Measurements from ENCODE around the gene PODNL1. TPM values are rescaled to one million over a fixed set of nuclear protein-coding genes. Genes with fewer than 3 reads are reported as not detected.
"Not testable (repeated sequence)": the region's sequence is repeated elsewhere in the genome, so short reads cannot be mapped to it uniquely, and the experiment has no call there.

The PODNL1 gene
- total RNA-seq, 3 donors from 2014 or later, result 0.08 to 0.30 TPM; not detected in 1

DNA sequence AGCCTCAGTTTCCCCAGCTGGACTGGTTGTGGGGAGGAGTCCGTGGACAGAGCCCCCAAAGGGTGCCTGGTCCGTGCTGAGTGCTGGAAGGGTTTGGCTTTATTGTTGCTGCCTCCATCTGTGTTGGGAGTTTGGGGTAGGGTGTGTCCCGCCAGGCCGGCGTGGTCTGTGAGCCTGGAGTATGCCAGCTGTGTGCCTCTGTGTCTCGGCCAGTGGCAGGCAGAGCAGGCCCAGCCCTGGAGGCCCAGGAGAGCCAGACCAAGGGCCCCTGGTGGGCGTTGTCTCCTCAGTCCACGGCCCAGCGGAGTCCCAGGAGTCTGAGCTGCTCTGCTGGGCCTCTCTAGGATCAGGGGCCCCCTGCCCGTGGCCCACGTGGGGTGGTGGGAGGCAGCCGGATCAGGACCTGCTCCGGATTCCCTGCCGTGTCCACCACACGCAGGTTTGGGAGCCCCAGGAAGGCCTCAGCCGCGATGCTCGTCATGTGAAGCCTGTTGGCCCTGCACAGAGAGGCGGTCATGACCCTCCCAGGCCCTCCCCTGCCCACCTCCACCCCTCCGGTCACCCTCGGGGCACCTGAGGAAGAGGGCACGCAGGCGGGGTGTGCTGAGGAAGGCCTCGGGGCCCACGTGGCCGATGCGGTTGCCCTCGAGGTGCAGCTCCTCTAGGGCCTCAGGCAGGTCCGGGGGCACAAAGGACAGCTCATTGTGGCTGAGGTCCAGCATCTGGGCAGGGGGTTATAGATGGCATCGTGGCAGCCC is 6.6 kb downstream of the PODNL1 start:
- DNase-seq (no peak), ATAC-seq (no peak)
- peaks cover 4% of the 10 kb centered on the region for H3K36me3 Mint-ChIP-seq (ENCODE audit: insufficient read depth)
- no peak overlapping the region for H3K4me3 Mint-ChIP-seq
- H3K27me3 Mint-ChIP-seq (ENCODE audit: low read depth), result peaks cover 9% of the 10 kb centered on the region
- H3K4me1 Mint-ChIP-seq (ENCODE audit: low read depth), result peaks cover 5% of the 10 kb centered on the region
- no peaks in the 10 kb centered on the region for H3K9me3 Mint-ChIP-seq

- no peak for ATAC-seq
Measured at GRCh38 chr19:13930402-13930801, 7.8 kb downstream of the PODNL1 start.

GRCh38 chr19:13929956-13930355 is 8.3 kb downstream of the PODNL1 start:
- Mint-ChIP-seq H3K9me3 (no peaks in the 10 kb centered on the region), H3K4me1 (ENCODE audit: low read depth) (peaks cover 7% of the 10 kb centered on the region), H3K4me3 (no peak overlapping the region), H3K36me3 (ENCODE audit: insufficient read depth) (peaks cover 4% of the 10 kb centered on the region), H3K27me3 (ENCODE audit: low read depth) (peaks cover 9% of the 10 kb centered on the region)
- DNase-seq, result no peak
- no peak for ATAC-seq

More at GRCh38 chr19:13930402-13930801, 7.8 kb downstream of the PODNL1 start:
- peaks cover 4% of the 10 kb centered on the region for H3K36me3 Mint-ChIP-seq (ENCODE audit: insufficient read depth)
- H3K27me3 Mint-ChIP-seq (ENCODE audit: low read depth), result peaks cover 9% of the 10 kb centered on the region
- H3K4me3 Mint-ChIP-seq, result no peak overlapping the region
- H3K4me1 Mint-ChIP-seq (ENCODE audit: low read depth), result peaks cover 7% of the 10 kb centered on the region
- H3K9me3 Mint-ChIP-seq, result no peaks in the 10 kb centered on the region
- no peak for DNase-seq

DNA sequence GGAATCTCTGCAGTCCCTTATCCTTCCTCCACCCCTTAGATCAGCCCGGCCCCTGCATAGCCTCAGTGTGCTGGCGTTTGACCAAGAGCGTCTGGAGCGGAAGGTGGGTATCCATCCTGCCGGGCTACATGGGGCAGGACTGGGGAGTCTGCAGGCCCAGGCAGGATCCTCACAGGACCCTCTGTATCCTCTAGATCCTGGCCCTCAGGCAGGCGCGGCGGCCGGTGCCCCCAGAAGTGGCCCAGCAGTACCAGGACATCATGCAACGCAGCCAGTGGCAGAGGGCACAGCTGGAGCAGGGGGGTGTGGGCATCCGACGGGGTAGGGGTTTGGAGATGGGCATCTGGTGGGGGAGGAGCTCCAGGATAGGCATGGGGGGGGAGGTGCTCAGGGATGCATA is 8.9 kb downstream of the PODNL1 start:
- no peak for DNase-seq
- no peak overlapping the region for H3K4me3 Mint-ChIP-seq
- peaks cover 4% of the 10 kb centered on the region for H3K36me3 Mint-ChIP-seq (ENCODE audit: insufficient read depth)
- no peaks in the 10 kb centered on the region for H3K9me3 Mint-ChIP-seq
- no peak for ATAC-seq
- peaks cover 6% of the 10 kb centered on the region for H3K27me3 Mint-ChIP-seq (ENCODE audit: low read depth)
- peaks cover 7% of the 10 kb centered on the region for H3K4me1 Mint-ChIP-seq (ENCODE audit: low read depth)

DNA sequence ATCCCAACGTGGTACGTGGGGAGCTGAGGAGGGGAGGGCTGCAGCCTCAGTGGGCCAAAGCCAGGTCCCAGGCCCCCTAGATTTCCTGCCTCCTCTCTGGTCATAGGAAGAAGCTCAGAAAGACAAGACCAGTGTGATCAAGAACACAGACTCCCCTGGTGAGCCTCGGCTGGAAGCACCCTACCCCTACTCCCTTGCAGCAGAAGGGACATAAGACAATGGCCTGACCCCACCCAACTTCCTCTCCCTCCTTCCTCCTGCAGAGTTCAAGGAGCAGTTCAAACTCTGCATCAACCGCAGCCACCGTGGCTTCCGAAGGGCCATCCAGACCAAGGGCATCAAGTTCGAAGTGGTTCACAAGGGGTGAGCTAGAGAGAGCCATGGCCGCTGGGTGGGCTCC is 11.5 kb downstream of the PODNL1 start:
- peaks cover 17% of the 10 kb centered on the region for H3K36me3 Mint-ChIP-seq (ENCODE audit: insufficient read depth)
- DNase-seq (no peak), ATAC-seq (no peak)
- H3K4me3 Mint-ChIP-seq, result no peak overlapping the region
- peaks cover 7% of the 10 kb centered on the region for H3K4me1 Mint-ChIP-seq (ENCODE audit: low read depth)
- no peaks in the 10 kb centered on the region for H3K9me3 Mint-ChIP-seq
- H3K27me3 Mint-ChIP-seq (ENCODE audit: low read depth), result no peaks in the 10 kb centered on the region

DNA sequence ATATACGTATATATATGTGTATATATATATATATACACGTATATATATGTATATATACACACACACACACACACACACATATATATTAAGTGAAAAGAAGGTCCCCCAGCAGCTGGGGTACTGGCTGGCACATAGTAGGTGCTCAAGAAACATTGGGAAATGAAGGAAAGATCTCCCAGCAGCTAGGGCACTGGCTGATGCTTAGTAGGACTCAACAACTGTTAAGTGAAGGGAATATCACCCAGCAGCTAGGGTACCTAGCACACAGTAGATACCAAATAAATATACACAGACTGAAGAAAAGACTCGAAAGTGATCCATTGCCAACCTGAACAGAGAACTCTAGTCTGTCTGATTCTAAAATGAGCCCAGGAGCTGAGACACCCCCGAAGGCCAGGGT is 12.2 kb downstream of the PODNL1 start:
- Mint-ChIP-seq H3K27me3 (ENCODE audit: low read depth) (no peaks in the 10 kb centered on the region), H3K4me3 (no peak overlapping the region), H3K9me3 (no peaks in the 10 kb centered on the region), H3K36me3 (ENCODE audit: insufficient read depth) (peaks cover 24% of the 10 kb centered on the region), H3K4me1 (ENCODE audit: low read depth) (peaks cover 7% of the 10 kb centered on the region)
- DNase-seq, result no peak
- no peak for ATAC-seq

DNA sequence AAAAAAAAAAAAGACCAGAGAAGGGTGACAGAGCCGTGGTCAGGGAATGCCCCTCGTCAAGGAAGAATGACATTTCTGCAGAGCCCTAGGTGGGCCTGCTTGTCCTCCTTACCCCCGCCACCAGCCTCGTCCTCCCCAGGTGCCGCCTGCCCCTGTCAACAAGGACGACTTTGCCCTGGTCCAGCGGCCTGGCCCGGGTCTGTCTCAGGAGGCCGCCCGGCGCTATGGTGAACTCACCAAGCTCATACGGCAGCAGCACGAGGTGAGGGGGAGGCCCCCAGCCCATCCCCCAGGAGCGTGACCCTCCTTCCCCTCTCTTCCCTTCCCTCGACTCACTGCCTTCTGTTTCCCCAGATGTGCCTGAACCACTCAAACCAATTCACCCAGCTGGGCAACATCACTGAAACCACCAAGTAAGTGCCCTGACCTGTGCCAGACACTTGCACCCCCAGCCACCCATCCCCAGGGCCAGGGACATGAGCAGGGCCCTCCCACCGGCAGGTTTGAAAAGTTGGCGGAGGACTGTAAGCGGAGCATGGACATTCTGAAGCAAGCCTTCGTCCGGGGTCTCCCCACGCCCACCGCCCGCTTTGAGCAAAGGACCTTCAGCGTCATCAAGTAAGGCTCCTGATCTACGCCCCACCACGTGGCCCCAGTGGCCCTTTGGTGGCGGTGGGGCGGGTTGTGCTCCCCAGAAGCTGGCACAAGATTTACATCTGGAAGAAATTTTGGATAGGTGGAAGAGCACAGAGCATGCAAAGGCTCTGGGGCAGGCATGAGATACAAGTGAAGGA is 14.8 kb downstream of the PODNL1 start:
- Mint-ChIP-seq H3K27me3 (ENCODE audit: low read depth) (no peaks in the 10 kb centered on the region), H3K4me3 (no peak overlapping the region), H3K36me3 (ENCODE audit: insufficient read depth) (peaks cover 29% of the 10 kb centered on the region), H3K9me3 (no peaks in the 10 kb centered on the region), H3K4me1 (ENCODE audit: low read depth) (peaks cover 7% of the 10 kb centered on the region)
- DNase-seq (no peak), ATAC-seq (no peak)

GRCh38 chr19:13922118-13922517 is 16.1 kb downstream of the PODNL1 start:
- not testable (repeated sequence) for ATAC-seq

DNA sequence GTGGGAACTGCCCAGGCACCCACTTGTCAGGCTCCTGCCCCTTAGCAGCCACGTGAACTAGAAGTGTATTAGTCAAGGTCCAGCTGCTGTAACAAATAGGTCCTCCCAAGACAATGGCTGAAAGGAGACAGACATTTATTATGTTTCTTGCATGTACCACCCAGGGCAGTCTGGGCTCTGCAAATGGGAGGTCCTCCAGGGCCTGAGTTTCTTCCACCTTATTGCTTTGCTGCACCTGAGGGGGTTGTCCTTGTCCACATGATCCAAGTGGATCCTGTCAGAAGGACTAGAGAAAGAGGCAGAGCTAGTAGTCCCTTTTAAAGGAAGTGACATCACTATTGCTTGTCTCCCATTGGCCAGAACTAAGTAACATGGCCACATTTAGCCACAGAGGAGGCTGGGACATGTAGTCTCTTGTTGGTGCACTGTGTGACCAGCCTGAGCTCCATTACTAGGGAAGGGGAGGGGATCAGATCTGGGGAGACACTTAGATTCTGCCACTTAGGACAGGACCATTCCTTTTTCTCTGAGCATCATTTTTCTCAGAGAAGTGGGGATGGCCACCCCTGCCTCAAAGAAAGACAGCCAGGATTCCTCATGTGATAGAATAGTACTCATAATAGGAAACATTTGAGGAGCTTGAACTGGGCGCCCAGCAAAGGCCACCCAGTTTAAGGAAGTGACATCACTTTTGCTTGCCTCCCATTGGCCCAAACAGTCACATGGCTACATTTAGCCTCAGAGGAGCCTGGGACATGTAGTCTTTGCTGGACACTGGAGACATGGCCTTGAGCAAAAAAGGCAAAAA is 17.1 kb downstream of the PODNL1 start:
- no peaks in the 10 kb centered on the region for H3K9me3 Mint-ChIP-seq
- DNase-seq (no peak), ATAC-seq (peak; percentile 88 to 89)
- no peaks in the 10 kb centered on the region for H3K4me1 Mint-ChIP-seq (ENCODE audit: low read depth)
- no peak overlapping the region for H3K4me3 Mint-ChIP-seq
- H3K36me3 Mint-ChIP-seq (ENCODE audit: insufficient read depth), result peaks cover 30% of the 10 kb centered on the region
- H3K27me3 Mint-ChIP-seq (ENCODE audit: low read depth), result no peaks in the 10 kb centered on the region

More at GRCh38 chr19:13922118-13922517, 16.1 kb downstream of the PODNL1 start:
- H3K36me3 Mint-ChIP-seq (ENCODE audit: insufficient read depth), result peaks cover 30% of the 10 kb centered on the region
- H3K9me3 Mint-ChIP-seq; H3K4me1 Mint-ChIP-seq (ENCODE audit: low read depth); H3K4me3 Mint-ChIP-seq; DNase-seq; H3K27me3 Mint-ChIP-seq (ENCODE audit: low read depth): not testable (repeated sequence)

- DNase-seq (no peak), ATAC-seq (no peak)
- Mint-ChIP-seq H3K27me3 (ENCODE audit: low read depth) (no peaks in the 10 kb centered on the region), H3K36me3 (ENCODE audit: insufficient read depth) (peaks cover 30% of the 10 kb centered on the region), H3K9me3 (no peaks in the 10 kb centered on the region), H3K4me1 (ENCODE audit: low read depth) (no peaks in the 10 kb centered on the region), H3K4me3 (no peak overlapping the region)
Measured at GRCh38 chr19:13920524-13920923, 17.7 kb downstream of the PODNL1 start.

DNA sequence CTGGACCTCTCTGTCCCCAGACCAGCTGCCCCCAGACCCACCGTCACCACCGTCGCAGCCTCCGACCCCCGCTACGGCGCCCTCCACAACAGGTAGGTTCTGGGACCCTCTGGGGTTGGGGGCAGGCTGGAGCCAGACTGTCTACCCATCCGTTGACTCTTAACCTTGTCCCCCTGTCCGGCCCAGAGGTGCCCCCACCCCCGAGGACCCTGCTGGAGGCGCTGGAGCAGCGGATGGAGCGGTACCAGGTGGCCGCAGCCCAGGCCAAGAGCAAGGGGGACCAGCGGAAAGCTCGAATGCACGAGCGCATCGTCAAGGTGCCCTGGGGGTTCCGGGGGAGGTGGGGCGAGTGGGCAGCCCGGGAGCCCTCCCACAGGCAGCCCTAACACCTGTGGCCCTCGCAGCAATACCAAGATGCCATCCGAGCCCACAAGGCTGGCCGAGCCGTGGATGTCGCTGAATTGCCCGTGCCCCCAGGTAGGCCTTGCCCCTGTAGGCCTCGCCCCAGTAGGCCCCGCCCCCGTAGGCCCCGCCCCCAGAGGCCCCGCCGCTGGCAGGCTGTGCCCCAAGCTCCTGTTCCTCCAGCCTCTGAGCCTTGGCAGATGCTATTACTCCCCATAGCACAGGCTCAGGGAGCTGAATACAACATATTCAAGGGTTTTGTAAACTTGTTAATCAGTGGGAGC is 19.3 kb downstream of the PODNL1 start:
- H3K36me3 Mint-ChIP-seq (ENCODE audit: insufficient read depth), result peaks cover 30% of the 10 kb centered on the region
- ATAC-seq (no peak), DNase-seq (no peak)
- H3K27me3 Mint-ChIP-seq (ENCODE audit: low read depth), result no peaks in the 10 kb centered on the region
- H3K4me1 Mint-ChIP-seq (ENCODE audit: low read depth), result no peaks in the 10 kb centered on the region
- no peak overlapping the region for H3K4me3 Mint-ChIP-seq
- H3K9me3 Mint-ChIP-seq, result no peaks in the 10 kb centered on the region

DNA sequence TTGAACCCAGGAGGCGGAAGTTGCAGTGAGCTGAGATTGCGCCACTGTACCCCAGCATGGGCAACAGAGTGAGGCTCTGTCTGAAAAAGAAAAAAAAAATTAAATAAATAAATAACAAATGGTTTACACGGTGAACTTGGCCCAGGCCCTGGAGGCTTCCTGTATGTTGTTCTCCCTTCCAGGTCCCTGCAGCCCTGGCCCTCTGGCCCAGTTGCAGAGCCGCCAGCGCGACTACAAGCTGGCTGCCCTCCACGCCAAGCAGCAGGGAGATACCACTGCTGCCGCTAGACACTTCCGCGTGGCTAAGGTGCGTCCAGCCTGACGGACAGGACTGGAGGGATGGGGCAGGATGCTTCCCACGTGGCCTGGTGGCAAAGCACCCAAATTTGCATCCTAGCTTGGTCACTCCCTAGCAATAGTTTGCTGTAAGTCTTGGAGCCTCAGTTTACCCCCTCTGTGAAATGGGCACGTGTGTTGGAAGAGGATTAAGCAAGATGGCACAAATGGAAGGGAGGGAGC is 20.3 kb downstream of the PODNL1 start:
- H3K4me1 Mint-ChIP-seq (ENCODE audit: low read depth), result no peaks in the 10 kb centered on the region
- H3K27me3 Mint-ChIP-seq (ENCODE audit: low read depth), result no peaks in the 10 kb centered on the region
- no peaks in the 10 kb centered on the region for H3K9me3 Mint-ChIP-seq
- no peak for ATAC-seq
- peaks cover 25% of the 10 kb centered on the region for H3K36me3 Mint-ChIP-seq (ENCODE audit: insufficient read depth)
- DNase-seq, result no peak
- H3K4me3 Mint-ChIP-seq, result no peak overlapping the region

DNA sequence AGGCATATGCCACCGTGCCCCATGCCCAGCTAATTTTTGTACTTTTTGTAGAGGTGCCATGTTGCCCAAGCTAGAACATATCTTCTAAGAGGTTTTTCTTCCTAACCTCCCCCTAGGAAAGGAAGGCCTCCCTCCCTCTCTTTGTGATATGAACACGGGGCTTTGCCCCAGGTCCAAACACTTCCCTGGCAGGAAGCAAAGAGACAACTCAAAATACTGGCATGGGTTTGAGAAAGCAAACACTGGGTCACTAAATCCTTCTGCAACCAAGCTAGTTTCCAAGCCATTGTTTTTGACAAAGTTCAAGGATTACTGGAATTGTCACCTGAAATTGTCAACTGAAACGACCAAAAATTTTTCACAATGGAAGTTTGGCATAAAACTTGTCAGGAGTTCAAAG is 23.4 kb downstream of the PODNL1 start:
- no peak for ATAC-seq
- no peak for DNase-seq
- H3K36me3 Mint-ChIP-seq (ENCODE audit: insufficient read depth), result peaks cover 10% of the 10 kb centered on the region
- H3K9me3 Mint-ChIP-seq, result no peaks in the 10 kb centered on the region
- no peak overlapping the region for H3K4me3 Mint-ChIP-seq
- no peaks in the 10 kb centered on the region for H3K4me1 Mint-ChIP-seq (ENCODE audit: low read depth)
- no peaks in the 10 kb centered on the region for H3K27me3 Mint-ChIP-seq (ENCODE audit: low read depth)

DNA sequence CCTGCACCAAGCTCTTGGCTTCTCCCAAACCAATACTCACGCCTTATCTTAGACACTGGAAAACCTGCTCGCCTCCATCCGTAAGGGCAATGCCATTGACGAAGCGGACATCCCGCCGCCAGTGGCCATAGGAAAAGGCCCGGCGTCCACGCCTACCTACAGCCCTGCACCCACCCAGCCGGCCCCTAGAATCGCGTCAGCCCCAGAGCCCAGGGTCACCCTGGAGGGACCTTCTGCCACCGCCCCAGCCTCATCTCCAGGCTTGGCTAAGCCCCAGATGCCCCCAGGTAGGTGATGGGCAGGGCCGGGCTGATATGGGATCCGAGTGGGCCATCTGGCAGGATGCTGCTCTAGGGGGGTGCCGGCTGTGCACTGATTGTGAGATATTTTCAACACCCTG is 24.9 kb downstream of the PODNL1 start:
- H3K4me1 Mint-ChIP-seq (ENCODE audit: low read depth), result no peaks in the 10 kb centered on the region
- DNase-seq, result no peak
- H3K36me3 Mint-ChIP-seq (ENCODE audit: insufficient read depth), result peaks cover 8% of the 10 kb centered on the region
- no peaks in the 10 kb centered on the region for H3K27me3 Mint-ChIP-seq (ENCODE audit: low read depth)
- no peak overlapping the region for H3K4me3 Mint-ChIP-seq
- no peak for ATAC-seq
- no peaks in the 10 kb centered on the region for H3K9me3 Mint-ChIP-seq
